AG20443 (cell line): ENCODE data around the gene PAK6.
A peak's percentile ranks its signal among the peaks of the same experiment; 100 is the strongest.

Experiments used
- DNase-seq: peaks from one replicate; pipeline ENCODE4 v3.0.0; 2012; ENCODE audit warnings: low spot score, mixed read lengths

Gene PAK6

DNA sequence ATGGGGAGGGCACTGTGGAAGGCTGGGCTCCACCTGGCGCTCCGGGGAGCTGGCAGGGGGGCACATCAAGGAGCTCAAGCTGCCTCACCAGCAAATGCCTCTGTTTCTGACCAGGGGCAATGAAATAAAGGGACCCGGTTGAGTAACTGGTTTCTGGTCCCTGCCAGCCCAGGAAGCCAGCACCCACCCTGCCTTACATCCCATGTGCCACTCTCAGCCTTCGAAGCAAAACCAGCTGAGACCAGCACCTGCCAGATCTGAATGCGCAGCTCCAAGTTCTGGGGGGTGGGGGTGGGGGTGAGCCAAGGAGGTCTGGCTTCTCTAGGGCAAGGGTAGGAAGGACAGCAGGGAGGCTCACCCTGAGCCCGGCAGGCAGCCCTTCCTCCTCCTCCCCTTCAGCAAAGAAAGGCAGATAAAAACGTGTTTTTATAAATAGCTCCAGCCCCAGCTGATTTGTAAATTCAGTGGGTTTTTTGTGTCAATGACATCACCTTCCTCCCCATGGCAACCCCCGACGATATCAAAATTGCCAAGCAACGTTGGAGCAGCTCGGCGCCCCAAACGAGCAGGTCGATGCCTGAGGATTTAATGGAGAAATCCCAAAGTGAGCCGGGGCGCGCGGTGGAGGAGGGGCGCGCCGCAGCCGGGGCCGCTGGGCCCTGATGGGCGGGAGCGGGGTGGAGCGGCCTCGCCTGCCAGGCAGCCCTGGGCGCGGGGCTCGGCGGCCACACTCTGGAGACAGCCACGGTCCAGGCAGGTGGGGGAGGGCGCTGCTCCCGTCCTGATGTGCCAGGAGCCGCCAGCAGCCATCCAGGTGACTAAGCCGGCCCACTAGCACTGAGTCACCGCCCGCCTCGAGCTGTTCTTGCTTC, at the start of gene PAK6:
PAK6 (plus strand) TSS at position 532 of the 872 bp plus-strand sequence. CDS start 25,723 bp downstream, outside the sequence.
- DNase-seq = peak; percentile 83

- peak; percentile 38 for DNase-seq
Measured at GRCh38 chr15:40190591-40190990, 48.3 kb upstream of the PAK6 start.

DNA sequence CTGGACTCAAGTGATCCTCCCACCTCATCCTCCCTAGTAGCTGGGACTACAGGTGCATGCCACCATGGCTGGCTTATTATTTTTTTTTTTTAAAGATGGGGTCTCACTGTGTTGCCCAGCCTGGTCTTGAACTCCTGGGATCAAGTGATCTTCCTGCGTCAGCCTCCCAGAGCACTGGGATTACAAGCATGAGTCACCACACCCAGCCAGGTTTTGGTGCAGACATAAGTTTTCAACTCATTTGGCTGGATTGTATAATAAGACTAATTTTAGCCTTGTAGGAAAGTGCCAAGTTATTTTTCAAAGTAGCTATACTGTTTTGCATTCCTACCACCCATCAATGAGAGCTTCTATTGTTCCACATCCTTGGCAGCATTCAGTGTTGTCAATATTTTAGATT, 45.9 kb upstream of the PAK6 start:
- peak; percentile 18 for DNase-seq

- no peak for DNase-seq
Measured at GRCh38 chr15:40197434-40197833, 41.4 kb upstream of the PAK6 start.

GRCh38 chr15:40198355-40199085, 40.3 kb upstream of the PAK6 start:
- DNase-seq = no peak

- DNase-seq = no peak
Measured at GRCh38 chr15:40204100-40204499, 34.8 kb upstream of the PAK6 start.

GRCh38 chr15:40217166-40217824, 21.6 kb upstream of the PAK6 start:
- DNase-seq = peak; percentile 77

GRCh38 chr15:40219801-40220200, 19.1 kb upstream of the PAK6 start:
- DNase-seq = no peak

DNA sequence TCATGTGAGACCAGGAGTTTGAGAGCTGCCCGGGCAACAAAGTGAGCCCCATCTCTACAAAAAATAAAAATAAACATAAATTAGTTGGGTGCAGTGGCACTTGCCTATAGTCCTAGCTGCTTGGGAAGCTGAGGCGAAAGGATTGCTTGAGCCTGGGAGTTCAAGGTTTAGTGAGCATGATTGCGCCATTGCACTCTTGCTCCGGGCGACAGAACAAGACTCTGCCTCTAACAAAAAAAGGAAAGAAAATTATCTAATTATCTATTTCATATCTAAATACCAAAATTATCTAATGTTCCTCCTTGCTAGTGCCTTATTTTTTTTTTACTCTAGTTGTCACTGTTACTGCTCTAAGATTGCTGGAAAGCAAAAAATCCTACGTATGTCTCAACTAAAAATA, 16.7 kb upstream of the PAK6 start:
- no peak for DNase-seq

DNA sequence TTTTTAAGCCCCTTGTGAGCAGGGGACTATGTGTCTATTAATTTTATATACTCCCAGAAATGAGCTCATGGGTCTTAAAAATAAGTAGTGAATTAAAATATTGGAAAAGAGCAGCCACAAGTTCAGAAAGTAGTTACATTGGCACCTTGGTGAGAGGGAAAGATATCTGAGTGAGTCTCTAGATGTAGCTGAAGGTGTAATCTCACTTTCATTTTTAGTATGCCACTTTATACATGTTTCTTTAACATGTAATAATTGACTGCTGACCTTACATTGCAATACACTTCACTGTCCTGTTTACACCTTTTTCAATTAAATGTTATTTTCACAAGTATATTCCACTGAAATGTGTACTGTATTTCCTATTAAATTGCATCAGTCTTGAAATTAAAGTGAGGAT, 12.1 kb upstream of the PAK6 start:
- DNase-seq = no peak

- DNase-seq = no peak
Measured at GRCh38 chr15:40229316-40229715, 9.5 kb upstream of the PAK6 start.

DNA sequence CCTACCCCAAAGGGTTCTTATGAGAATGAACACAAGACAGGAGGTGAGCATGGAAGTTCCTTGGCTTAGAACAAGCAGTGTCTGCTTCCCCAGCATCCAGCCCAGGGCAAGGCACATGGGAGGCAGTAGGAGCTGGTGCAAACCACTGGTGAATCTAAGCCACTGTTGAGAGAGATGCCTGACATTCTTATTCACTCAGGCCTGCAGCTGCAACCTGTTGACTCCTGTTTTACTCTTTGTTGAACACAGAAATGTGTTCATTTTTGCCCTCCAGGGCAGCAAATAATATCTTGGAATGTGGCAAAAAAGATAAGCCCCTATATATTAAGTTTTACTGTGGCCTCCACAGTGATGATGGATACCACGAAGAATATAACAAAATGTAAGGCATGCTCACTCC, 8.9 kb upstream of the PAK6 start:
- DNase-seq = no peak

DNA sequence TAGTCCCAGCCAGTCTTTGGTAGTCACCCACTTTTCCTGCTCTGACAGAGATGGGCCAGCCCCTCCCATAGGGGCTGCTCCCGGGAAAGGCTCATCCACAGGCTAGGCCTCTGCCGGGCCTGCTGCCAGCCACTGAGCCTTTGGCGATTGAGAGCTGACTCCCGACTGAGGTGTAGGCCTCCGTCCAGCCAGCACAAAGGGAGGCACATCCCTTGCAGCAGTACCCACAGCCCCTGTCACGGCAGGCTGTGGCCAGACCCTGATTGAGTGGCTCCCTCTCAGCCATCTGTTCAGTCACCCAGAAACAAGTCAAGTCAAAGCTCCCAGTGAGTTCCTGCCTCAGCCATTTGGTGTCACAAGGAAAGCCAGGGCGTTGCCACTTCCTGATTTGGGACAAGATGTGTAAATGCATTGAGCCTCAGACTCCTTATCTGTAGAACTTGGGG, 6.2 kb upstream of the PAK6 start:
- no peak for DNase-seq

GRCh38 chr15:40233727-40234577, 4.9 kb upstream of the PAK6 start:
- DNase-seq = no peak

- DNase-seq = no peak
Measured at GRCh38 chr15:40234783-40235182, 4.1 kb upstream of the PAK6 start.

DNA sequence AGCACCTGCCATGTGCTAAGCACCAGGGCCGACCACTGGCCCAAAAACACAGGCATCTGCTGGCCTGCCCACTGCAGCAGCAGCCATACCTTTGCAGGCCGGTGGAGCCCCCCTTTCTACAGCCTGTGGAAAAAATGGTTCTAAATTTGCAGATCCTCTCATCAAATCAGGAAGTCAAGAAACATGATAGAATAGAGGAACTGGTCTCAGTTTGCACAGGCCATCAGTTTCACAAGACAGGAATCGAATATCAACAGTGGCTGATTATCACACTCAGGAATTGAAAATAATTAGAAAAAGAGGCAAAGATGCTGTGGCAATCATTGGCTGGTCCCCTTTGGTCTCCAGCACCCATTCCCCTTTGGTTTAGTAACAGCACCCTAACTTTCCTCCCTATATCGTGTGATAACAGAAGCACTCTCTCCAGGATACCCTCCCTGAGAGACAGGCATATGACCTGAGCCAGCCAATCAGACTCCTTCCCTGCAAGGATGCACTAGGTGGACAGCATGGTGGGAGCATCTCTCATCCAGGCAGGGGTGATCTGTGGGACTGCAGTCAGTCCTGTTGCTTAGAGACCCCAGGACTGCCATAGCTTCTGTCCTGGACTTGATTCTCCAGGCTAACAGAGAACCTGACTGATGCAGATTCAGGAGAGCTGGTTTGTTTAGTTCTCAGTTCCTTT, 3.5 kb upstream of the PAK6 start:
- DNase-seq = no peak

DNA sequence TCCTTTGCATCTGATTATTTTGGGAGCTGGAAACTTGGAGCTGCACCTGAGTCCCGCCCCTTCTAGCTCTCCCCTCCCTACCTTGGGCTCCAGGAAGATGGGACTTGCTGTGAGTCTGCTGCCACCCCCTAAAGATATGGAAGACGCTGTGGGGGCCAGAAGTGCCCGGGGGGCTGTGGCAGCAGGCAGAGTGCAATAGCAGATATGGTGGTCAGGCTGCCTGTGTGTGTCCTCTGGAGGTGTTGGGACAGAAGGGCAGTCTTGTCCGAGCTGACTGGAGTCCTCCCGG, 485 bp downstream of the PAK6 start:
- DNase-seq = no peak

- DNase-seq = no peak
Measured at GRCh38 chr15:40239693-40240618, 1.1 kb downstream of the PAK6 start.

DNA sequence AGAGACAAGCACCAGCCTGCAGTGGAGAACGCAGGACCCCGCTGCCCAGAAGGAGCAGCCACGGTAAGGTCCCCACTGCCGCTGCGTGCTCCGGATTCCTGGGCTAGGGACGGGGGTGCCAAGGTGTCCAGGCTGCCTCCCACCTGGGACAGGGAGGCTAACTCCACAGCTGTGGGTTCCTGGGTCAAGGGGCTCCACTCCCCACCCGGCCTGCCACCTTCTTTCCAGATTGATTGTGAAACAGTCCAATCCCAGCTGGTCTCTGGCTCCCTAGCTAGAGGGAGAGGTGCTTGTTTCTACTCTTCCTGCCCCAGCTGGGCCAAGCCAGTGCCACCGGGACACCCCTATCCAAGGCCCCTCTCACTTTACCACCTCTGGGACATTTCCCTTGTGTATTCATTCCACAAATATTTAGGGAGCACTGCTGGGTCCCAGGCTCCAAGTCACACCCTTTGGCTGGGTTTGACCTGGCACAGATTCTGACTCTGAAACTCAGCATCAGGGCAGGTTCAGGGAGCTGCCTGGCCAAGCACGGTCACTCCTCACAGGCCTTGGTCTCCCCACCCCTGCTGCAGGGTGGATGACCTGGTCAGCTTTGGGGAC, 1.9 kb downstream of the PAK6 start:
- no peak for DNase-seq
